Measurements from ENCODE around the gene PAX2. TPM values are rescaled to one million over a fixed set of nuclear protein-coding genes. Genes with fewer than 3 reads are reported as not detected.

PAX2 gene
- total RNA-seq, 5 donors from 2014 or later (not counting 1 experiment from before 2014, with no cell fraction given), result not detected

DNA sequence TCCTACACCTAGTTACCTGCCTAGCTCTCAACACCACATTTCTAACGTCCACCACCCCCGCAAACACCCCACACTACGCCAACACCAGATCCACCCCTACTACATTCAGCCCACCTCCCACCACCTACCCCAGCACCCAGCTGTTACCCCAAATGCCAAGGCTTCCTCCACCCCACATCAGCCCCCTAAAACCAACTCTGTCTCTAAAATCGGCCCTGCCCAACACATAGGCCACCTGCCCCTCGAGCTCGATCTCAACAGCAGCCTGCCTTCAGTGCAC, 114.0 kb downstream of the PAX2 start:
- Histone ChIP-seq H3K27me3 (replicated peaks in 1 of 2; ENCODE audit: control insufficient read depth in 2 of 2, extremely low read depth in 1 of 2, insufficient read depth in 2 of 2, low read length in 1 of 2) (peaks cover 4 to 39% of the 10 kb centered on the region in 2 experiments), H3K9me3 (no peaks in the 10 kb centered on the region), H3K4me1 (ENCODE audit: control insufficient read depth in 1 of 2, extremely low read depth in 1 of 2, insufficient read depth in 2 of 2, low read length in 2 of 2) (no peaks in the 10 kb centered on the region), H3K36me3 (ENCODE audit: control insufficient read depth in 2 of 2, extremely low read depth in 1 of 2, insufficient read depth in 1 of 2, low read length in 1 of 2) (no peaks in the 10 kb centered on the region), H3K27ac (ENCODE audit: low read length) (no peak overlapping the region), H3K4me3 (ENCODE audit: control insufficient read depth in 1 of 2, extremely low read depth in 1 of 2, low read length in 1 of 2) (no peak overlapping the region)
- ChIA-PET POLR2A (no interaction called here), CTCF (no interaction called here)
- no peak overlapping the region for H3K27ac Mint-ChIP-seq
- H3K36me3 Mint-ChIP-seq, result no peaks in the 10 kb centered on the region
- WGBS (ENCODE audit: insufficient coverage), result 55% methylated on average over 4 of the region's 6 CpGs
- H3K27me3 Mint-ChIP-seq, result peaks cover 61 to 70% of the 10 kb centered on the region in 2 donors
- ATAC-seq (replicated peaks in 1 of 4) (no peak), DNase-seq (no peak)
- no peaks in the 10 kb centered on the region for H3K4me1 Mint-ChIP-seq
- no peak overlapping the region for H3K4me3 Mint-ChIP-seq
- peaks cover 0 to 9% (median 2%) of the 10 kb centered on the region in 3 donors for H3K9me3 Mint-ChIP-seq

DNA sequence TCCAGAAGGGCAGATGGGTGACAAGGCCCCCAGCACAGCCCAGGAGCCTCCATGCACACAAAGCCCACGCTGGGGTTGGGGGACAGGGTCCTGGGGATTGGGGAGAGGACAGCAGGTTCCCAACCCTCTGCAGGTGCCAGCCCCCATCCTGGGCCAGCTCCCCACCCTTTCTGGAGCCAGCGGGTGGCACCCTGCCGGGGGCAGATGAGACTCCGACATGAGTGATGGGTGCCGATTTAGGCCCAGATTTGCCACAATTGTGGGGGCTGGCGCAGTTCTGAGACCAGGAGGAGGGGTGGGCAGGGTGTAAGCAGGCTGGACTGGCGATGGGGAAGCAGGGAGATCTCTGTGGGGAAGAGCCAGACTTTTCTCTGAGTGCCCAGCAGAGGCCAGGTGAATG, 118.1 kb downstream of the PAX2 start:
- H3K27me3 ChIP-seq (replicated peaks in 1 of 2; ENCODE audit: control insufficient read depth in 2 of 2, extremely low read depth in 1 of 2, insufficient read depth in 2 of 2, low read length in 1 of 2), result peaks cover 3 to 67% of the 10 kb centered on the region in 2 experiments
- H3K27ac ChIP-seq (ENCODE audit: low read length), result no peak overlapping the region
- Mint-ChIP-seq H3K4me3 (no peak overlapping the region), H3K27me3 (peaks cover 53 to 76% of the 10 kb centered on the region in 2 donors), H3K4me1 (peaks cover 2 to 6% (median 2%) of the 10 kb centered on the region in 3 donors), H3K36me3 (no peaks in the 10 kb centered on the region), H3K27ac (no peak overlapping the region), H3K9me3 (no peaks in the 10 kb centered on the region)
- no peaks in the 10 kb centered on the region for H3K36me3 ChIP-seq (ENCODE audit: control insufficient read depth in 2 of 2, extremely low read depth in 1 of 2, insufficient read depth in 1 of 2, low read length in 1 of 2)
- no peak overlapping the region for H3K4me3 ChIP-seq (ENCODE audit: control insufficient read depth in 1 of 2, extremely low read depth in 1 of 2, low read length in 1 of 2)
- CTCF ChIA-PET, result no interaction called here
- ATAC-seq (replicated peaks in 1 of 4), result no peak
- 76% methylated on average over 6 of the region's 7 CpGs for WGBS (ENCODE audit: insufficient coverage)
- no peaks in the 10 kb centered on the region for H3K9me3 ChIP-seq
- DNase-seq, result no peak
- POLR2A ChIA-PET, result no interaction called here
- H3K4me1 ChIP-seq (ENCODE audit: control insufficient read depth in 1 of 2, extremely low read depth in 1 of 2, insufficient read depth in 2 of 2, low read length in 2 of 2), result no peaks in the 10 kb centered on the region

- Mint-ChIP-seq H3K27me3 (peaks cover 44 to 71% of the 10 kb centered on the region in 2 donors), H3K9me3 (no peaks in the 10 kb centered on the region), H3K4me3 (no peak overlapping the region), H3K4me1 (peaks cover 2 to 6% (median 2%) of the 10 kb centered on the region in 3 donors), H3K27ac (peak overlapping the region in 1 of 2 donors; percentile 36), H3K36me3 (no peaks in the 10 kb centered on the region)
- no peak for ATAC-seq (replicated peaks in 1 of 4)
- H3K4me3 ChIP-seq (ENCODE audit: control insufficient read depth in 1 of 2, extremely low read depth in 1 of 2, low read length in 1 of 2), result no peak overlapping the region
- peaks cover 3 to 68% of the 10 kb centered on the region in 2 experiments for H3K27me3 ChIP-seq (replicated peaks in 1 of 2; ENCODE audit: control insufficient read depth in 2 of 2, extremely low read depth in 1 of 2, insufficient read depth in 2 of 2, low read length in 1 of 2)
- CTCF ChIA-PET, result no interaction called here
- POLR2A ChIA-PET, result no interaction called here
- no peaks in the 10 kb centered on the region for H3K36me3 ChIP-seq (ENCODE audit: control insufficient read depth in 2 of 2, extremely low read depth in 1 of 2, insufficient read depth in 1 of 2, low read length in 1 of 2)
- no peak overlapping the region for H3K27ac ChIP-seq (ENCODE audit: low read length)
- no peaks in the 10 kb centered on the region for H3K9me3 ChIP-seq
- DNase-seq, result no peak
- WGBS (ENCODE audit: insufficient coverage), result 78% methylated on average over 11 of the region's 24 CpGs
- H3K4me1 ChIP-seq (ENCODE audit: control insufficient read depth in 1 of 2, extremely low read depth in 1 of 2, insufficient read depth in 2 of 2, low read length in 2 of 2), result no peaks in the 10 kb centered on the region
Observed at GRCh38 chr10:100864036-100864885, 118.9 kb downstream of the PAX2 start.

DNA sequence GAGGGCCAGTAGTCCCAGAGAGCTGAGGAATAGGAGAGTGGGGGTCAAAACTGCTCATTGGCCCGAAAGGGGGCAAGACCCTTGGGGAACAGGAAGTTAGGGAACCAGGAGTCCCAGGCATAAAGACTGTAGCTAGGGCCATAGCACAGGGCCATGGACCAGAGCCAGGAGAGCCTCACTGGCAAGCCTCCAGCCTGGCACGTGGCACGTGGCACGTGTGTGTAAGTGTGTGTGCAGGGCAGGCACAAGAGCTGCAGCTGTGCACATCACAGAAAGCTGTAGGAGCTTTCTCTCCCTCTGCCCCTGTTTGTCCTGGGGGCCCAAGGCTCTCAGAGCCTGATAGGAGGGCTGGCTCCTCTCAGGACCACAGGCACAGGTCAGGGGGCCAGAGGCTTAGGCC, 119.6 kb downstream of the PAX2 start:
- H3K4me1 Mint-ChIP-seq, result peaks cover 2 to 6% (median 2%) of the 10 kb centered on the region in 3 donors
- no peaks in the 10 kb centered on the region for H3K9me3 ChIP-seq
- no peaks in the 10 kb centered on the region for H3K36me3 Mint-ChIP-seq
- ATAC-seq (replicated peaks in 1 of 4) (no peak), DNase-seq (no peak)
- no peaks in the 10 kb centered on the region for H3K9me3 Mint-ChIP-seq
- 82% methylated on average over 4 of the region's 4 CpGs for WGBS (ENCODE audit: insufficient coverage)
- H3K27ac ChIP-seq (ENCODE audit: low read length), result no peak overlapping the region
- POLR2A ChIA-PET, result no interaction called here
- no peak overlapping the region for H3K4me3 ChIP-seq (ENCODE audit: control insufficient read depth in 1 of 2, extremely low read depth in 1 of 2, low read length in 1 of 2)
- CTCF ChIA-PET, result no interaction called here
- H3K4me1 ChIP-seq (ENCODE audit: control insufficient read depth in 1 of 2, extremely low read depth in 1 of 2, insufficient read depth in 2 of 2, low read length in 2 of 2), result no peaks in the 10 kb centered on the region
- peaks cover 3 to 67% of the 10 kb centered on the region in 2 experiments for H3K27me3 ChIP-seq (replicated peaks in 1 of 2; ENCODE audit: control insufficient read depth in 2 of 2, extremely low read depth in 1 of 2, insufficient read depth in 2 of 2, low read length in 1 of 2)
- H3K27ac Mint-ChIP-seq, result no peak overlapping the region
- H3K27me3 Mint-ChIP-seq, result peaks cover 40 to 66% of the 10 kb centered on the region in 2 donors
- H3K4me3 Mint-ChIP-seq, result no peak overlapping the region
- no peaks in the 10 kb centered on the region for H3K36me3 ChIP-seq (ENCODE audit: control insufficient read depth in 2 of 2, extremely low read depth in 1 of 2, insufficient read depth in 1 of 2, low read length in 1 of 2)

DNA sequence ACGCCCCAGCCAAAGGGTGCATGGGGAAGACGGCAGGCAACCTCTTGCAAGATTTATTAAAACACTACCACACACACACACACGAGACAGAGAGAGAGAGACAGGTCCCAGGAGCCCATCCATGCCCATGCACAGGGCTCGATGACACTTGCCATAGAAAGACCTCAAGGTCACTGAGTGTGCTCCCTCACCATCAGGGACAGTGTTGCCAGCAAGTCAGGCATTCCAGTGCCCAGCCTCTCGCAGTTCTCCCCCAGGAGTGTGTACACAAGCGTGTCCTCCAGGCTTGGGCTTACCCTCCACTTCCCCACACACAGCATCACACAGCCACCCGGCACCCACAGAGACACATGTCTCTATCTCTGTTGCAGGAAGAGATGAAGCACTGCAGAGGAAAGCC, 120.6 kb downstream of the PAX2 start:
- Mint-ChIP-seq H3K4me3 (no peak overlapping the region), H3K27ac (no peak overlapping the region), H3K9me3 (no peaks in the 10 kb centered on the region), H3K27me3 (peaks cover 40 to 58% of the 10 kb centered on the region in 2 donors), H3K36me3 (no peaks in the 10 kb centered on the region), H3K4me1 (peaks cover 2 to 6% (median 2%) of the 10 kb centered on the region in 3 donors)
- Histone ChIP-seq H3K9me3 (no peaks in the 10 kb centered on the region), H3K36me3 (ENCODE audit: control insufficient read depth in 2 of 2, extremely low read depth in 1 of 2, insufficient read depth in 1 of 2, low read length in 1 of 2) (no peaks in the 10 kb centered on the region), H3K27ac (ENCODE audit: low read length) (no peak overlapping the region), H3K4me1 (ENCODE audit: control insufficient read depth in 1 of 2, extremely low read depth in 1 of 2, insufficient read depth in 2 of 2, low read length in 2 of 2) (no peaks in the 10 kb centered on the region), H3K4me3 (ENCODE audit: control insufficient read depth in 1 of 2, extremely low read depth in 1 of 2, low read length in 1 of 2) (no peak overlapping the region), H3K27me3 (replicated peaks in 1 of 2; ENCODE audit: control insufficient read depth in 2 of 2, extremely low read depth in 1 of 2, insufficient read depth in 2 of 2, low read length in 1 of 2) (peaks cover 3 to 58% of the 10 kb centered on the region in 2 experiments)
- DNase-seq, result no peak
- no peak for ATAC-seq (replicated peaks in 1 of 4)
- ChIA-PET POLR2A (no interaction called here), CTCF (no interaction called here)
- WGBS (ENCODE audit: insufficient coverage), result 67% methylated on average over 2 of the region's 7 CpGs

DNA sequence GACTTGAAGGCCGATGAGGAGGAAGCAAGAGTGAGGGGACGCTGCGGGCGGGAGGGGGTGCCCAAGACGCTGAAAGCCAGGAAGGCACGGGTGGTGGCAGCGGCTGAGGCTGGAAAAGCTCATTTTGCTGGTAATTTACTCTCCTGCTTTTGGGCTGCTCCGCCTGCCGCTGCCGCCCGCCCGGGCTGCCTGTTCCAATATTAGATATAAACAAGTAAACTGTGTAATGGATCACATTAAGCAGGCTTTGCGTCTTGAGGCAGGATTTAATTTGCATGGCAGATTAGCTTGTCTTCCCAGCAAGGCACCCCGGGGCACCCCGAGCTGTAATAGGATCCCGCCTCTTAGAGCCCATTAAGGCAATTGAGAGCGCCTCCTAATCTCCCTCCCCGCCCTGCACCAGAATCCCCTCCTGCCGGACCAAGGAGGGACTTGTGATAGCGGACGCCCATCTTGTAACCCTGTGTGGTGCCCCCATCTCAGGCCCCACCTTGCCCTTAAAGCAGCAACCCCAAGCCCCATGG, 121.3 kb downstream of the PAX2 start:
- ChIA-PET POLR2A (no interaction called here), CTCF (no interaction called here)
- H3K4me1 ChIP-seq (ENCODE audit: control insufficient read depth in 1 of 2, extremely low read depth in 1 of 2, insufficient read depth in 2 of 2, low read length in 2 of 2), result no peaks in the 10 kb centered on the region
- no peaks in the 10 kb centered on the region for H3K9me3 Mint-ChIP-seq
- H3K27ac ChIP-seq (ENCODE audit: low read length), result no peak overlapping the region
- H3K27me3 ChIP-seq (replicated peaks in 1 of 2; ENCODE audit: control insufficient read depth in 2 of 2, extremely low read depth in 1 of 2, insufficient read depth in 2 of 2, low read length in 1 of 2), result peaks cover 3 to 58% of the 10 kb centered on the region in 2 experiments
- ATAC-seq (replicated peaks in 1 of 4) (no peak), DNase-seq (no peak)
- no peaks in the 10 kb centered on the region for H3K9me3 ChIP-seq
- peaks cover 37 to 54% of the 10 kb centered on the region in 2 donors for H3K27me3 Mint-ChIP-seq
- 20% methylated on average over 14 of the region's 21 CpGs for WGBS (ENCODE audit: insufficient coverage)
- no peaks in the 10 kb centered on the region for H3K36me3 Mint-ChIP-seq
- no peaks in the 10 kb centered on the region for H3K36me3 ChIP-seq (ENCODE audit: control insufficient read depth in 2 of 2, extremely low read depth in 1 of 2, insufficient read depth in 1 of 2, low read length in 1 of 2)
- no peak overlapping the region for H3K4me3 Mint-ChIP-seq
- peaks cover 2 to 6% (median 2%) of the 10 kb centered on the region in 3 donors for H3K4me1 Mint-ChIP-seq
- H3K4me3 ChIP-seq (ENCODE audit: control insufficient read depth in 1 of 2, extremely low read depth in 1 of 2, low read length in 1 of 2), result no peak overlapping the region
- H3K27ac Mint-ChIP-seq, result no peak overlapping the region
